GM19372 (cell line): ENCODE data around the gene ABCG1.

Source experiments
- ATAC-seq: cut with Tn5 transposase; IDR thresholded peaks from one replicate; pipeline ENCODE4 v1.9.1; 2021; ENCODE audit warnings: mild to moderate bottlenecking, low read depth, moderate library complexity; ENCODE audit not compliant: unreplicated experiment

ABCG1 gene

DNA sequence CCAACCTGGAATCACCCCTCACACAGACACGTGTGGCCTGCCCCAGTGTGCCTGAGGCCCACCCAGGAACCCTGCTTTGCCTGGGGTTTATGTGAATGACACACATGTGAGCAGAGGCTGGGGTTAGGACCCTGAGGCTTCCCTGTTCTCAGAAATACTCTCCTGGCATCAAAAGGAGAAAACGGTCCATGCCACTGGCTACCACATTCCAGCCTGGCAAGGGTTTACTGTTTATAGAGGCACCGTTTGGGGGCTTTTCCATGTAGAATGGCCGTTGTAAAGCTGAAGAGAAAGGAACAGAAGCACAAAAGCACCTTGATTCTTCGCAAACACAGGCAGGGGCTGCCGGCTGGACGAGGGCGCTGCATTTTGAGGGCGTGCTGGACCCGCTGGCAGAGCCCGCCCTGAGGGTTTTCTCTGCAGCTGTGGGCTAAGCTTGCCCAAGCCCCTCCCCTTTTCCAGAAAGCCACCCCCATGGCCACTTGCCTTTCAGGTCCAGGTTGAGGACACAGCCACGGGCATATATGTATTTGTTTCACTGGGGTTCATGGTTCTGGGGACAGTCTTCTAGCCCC, 83.2 kb downstream of the ABCG1 start:
- no peak for ATAC-seq

DNA sequence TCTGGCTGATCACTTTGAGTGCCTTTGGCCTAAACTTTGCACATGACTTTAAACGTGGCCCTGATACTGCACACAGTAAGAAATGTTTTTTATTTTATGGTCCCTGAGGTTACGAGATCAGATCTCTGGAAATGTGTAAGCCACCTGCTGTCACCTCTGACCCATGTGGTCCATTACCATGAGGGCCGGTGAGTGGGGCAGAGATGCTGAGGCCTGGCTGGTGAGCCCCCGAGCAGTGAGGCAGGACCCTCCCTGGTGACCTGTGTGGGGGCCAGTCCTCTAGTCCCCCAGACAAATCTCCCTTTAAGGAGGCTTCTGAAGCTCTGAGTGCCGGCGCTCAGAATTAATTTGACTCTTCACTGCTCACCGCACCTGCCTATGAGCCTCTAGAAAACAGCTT, 83.9 kb downstream of the ABCG1 start:
- ATAC-seq: no peak

- no peak for ATAC-seq
These were observed 84.5 kb downstream of the ABCG1 start for GRCh38 chr21:42303443-42303842.

DNA sequence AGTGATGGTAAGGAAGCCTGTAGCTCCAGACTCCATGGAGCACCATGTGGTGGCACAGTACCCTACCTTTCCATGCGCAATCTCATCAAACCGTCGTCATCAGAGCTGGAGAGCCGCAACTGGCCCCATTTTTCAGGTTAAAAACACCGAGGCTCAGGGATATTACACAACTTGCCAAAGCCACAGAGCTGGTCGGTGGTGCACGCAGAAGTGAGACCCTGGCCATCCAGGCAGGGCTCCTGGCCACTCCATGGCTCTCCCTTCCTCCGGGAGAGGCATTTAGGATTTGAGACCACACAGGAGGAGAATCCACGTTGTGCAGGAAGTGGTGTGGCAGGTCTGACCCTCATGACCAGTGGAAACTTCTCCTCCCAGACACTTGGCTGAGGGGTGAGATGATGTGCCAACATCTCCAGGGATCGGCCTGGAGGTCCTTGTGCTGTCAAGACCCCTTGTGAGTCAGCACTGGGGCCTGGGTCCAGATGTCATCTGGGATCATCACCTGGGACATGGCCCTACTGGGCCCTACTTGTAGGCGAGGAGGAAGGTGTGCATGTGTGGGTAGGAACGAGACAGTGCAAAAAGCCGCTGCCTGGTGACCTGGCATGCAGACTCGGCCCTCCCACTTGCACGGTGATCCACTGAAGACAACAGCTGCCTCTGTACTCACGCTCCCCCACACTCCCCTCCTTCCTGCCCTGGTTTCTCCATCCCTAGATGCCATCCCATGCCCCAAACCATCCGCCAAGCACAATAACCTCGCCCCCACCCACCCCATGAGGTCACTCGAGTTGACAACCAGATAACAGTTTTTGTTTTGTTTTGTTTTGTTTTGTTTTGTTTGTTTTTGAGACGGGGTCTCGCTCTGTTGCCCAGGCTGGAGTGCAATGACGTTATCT, 85.9 kb downstream of the ABCG1 start:
- no peak for ATAC-seq

GRCh38 chr21:42305707-42306147, 86.8 kb downstream of the ABCG1 start:
- ATAC-seq: no peak

DNA sequence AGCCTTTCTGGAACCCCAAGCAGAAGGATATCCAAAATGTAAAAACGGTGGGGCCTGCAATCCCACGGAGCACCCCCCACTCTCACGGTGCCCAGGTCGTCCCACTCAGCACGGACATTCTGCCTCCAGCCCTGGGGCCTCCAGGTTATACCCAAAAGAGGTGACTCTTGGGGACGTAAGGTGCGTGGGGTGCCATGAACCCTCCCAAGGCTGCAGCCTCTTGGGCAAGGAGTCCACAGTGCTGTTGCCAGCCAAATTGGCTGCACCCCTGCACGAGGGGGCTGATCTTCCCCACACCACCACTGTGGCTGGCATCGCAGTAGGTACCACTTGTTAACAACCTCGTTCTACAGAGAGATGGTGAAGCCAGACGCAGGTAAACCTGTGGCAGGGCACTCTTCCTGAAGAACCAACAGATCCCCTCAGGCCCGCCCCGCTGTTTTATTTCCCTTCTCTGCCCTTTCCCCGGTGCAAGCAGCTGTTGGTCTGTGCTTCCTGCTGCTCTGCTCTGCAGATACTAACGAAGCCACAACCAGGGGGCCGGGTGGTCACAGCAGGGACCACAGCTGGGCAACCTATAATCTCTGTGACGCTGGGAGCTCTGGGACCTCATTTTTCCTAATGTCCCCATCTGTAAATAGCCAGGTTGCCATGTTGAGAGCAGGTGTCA, 87.6 kb downstream of the ABCG1 start:
- ATAC-seq: no peak

DNA sequence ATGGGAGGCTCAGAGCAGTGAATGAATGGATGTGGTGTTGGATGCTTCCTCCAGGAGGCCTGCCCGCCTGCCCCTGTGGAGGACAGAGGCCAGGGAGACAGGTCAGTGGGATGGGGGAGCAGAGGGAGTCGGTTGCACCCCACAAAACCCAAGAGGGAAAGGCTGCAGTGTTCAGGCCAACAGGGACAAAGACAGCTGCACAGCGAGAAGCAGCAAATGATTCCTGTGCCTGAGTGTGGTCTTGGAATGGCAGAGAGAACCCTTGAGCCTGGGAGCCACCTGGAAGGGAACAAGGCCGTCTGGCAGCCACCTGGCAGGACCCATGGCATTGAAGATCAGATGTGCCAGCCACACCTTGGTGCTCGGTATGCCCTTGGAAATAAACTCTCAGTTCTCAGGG, 88.2 kb downstream of the ABCG1 start:
- ATAC-seq: no peak

DNA sequence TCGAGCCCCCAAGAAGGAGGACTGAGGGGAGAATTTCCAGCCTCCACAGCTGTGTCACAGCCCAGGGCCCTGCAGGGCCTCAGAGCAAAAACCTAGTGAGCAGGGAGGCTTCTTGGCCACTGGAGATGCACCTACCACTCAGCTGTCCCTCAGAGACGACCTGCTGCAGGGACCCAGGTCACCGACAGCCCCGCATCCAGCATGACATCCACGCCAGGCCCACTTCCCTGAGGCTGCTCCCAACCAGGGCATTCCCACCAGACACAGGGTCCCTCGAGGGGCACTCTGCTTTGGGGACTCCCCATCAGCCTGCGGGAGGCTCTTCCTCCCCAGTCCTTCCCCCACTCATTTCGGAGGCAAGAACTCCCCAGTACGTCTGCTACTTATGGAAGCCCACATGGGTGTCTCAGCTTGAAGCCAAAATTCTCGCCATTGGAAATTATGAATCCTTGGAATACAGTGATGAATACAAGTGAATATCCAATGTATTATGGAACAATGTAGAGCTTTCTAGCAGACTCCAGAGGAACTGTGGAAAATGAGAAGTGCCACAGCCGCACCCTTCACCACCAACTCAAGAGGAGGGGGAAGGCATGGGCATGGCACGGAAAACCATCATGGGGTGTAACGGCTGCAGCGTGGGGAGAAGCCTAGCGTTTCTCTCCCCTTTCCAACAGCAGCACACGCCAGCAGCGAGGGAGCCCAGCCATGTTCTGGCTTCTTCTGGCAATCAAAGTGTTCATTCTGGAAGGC, 89.4 kb downstream of the ABCG1 start:
- ATAC-seq: no peak

DNA sequence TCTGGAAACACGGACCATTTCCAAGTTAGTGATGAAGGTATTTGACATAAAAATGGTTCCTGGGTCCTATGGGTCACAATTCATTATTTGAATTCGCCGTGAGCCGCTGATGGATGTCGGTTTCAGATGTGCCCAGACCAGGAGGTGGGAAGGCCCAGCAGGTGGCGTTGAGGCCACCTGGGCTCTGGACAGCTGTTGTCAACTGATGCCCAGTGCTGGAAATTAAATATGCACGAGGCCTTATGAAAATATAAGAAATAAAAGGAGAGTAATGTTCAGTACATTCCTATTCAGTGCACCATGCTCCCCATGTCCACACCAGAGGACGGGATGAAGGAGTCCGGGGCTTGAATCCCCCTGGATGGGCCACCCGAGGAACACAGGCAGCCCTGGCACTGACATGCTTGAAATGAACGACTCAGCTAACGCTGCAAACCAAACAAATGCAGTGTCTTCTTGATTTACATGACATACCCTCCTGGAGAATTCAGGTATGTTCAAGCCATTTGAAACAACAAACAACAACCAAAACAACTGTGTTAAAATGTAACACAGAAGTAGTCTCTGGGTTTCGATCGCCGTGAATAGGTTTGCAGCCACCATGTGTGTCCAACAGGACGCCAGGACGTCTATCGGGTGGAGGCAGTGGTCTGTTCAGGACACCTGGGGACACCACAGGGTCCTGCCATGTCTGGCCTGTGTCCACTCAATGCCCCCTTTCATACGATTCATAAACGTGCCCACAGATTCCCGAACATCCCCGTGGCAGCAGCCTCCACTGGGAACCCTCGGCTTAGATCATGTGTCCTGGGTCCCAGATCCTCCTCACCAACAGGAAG, 90.2 kb downstream of the ABCG1 start:
- ATAC-seq: no peak

- ATAC-seq: no peak
These were observed 90.8 kb downstream of the ABCG1 start for GRCh38 chr21:42309753-42310213.

- ATAC-seq: no peak
These were observed 91.6 kb downstream of the ABCG1 start for GRCh38 chr21:42310411-42311001.

GRCh38 chr21:42311160-42311559, 92.2 kb downstream of the ABCG1 start:
- ATAC-seq: no peak

DNA sequence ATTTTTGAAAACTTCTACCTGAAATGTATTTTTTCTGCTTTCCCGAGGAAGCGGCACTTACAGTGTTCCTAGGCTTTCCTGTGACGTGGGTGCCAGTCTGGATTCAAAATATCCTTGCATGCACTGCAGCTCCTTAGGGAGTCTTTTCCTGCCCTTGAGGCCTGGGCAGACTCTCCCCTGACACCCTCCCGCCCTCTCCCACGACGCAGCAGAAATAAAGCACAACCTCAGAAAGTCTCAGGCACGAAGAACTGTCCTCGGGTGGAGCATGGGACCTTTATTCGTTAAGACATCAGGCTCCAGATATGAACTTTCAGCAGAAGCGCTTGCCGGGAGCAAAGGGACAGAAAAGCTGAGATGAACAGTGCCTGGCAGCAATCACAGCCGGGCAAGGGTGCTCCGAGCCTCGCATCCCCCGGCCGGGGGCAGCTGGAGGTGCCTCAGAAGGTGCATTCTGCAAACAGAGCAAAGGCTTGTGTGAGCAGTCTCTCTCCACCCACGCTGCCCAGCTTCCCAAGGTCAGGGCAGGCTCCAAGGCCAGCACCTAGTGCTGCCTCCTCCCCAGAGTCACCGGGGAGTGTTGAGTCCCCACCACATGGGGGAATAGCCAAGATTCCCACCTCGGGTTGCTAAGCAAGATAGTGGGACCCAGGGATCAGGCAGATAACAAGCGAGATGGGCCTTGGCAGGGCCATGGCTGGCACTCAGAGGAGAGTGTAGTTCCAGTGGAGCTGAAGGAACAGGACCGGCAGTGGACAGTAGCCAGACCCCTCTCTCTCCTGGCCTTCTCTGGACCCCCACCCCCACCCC, 93.1 kb downstream of the ABCG1 start:
- no peak for ATAC-seq

DNA sequence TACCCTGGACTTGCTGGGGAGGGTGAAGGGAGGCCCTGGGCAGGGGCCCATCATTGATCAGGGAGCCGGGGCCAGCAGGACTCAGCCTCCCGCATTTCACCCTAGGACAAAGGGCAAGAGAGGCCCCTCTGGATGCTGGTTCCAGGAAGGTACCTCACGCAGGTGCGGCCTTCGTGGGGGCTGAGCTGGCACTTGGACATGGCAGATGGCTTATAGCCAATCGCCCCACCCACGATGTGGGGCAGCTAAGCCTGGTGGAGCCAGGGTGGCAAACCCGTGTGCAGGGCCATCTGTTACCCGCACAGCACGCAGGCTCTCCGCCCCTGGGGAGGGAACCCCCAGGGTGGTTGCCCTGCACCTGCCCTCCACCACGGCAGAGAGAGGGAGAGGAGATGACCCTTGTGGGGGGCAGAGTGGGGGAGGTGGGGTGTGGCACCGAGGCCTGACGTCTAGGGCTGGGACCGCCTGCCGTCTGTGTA, 93.7 kb downstream of the ABCG1 start:
- ATAC-seq: no peak

- no peak for ATAC-seq
These were observed 94.6 kb downstream of the ABCG1 start for GRCh38 chr21:42313501-42313969.

DNA sequence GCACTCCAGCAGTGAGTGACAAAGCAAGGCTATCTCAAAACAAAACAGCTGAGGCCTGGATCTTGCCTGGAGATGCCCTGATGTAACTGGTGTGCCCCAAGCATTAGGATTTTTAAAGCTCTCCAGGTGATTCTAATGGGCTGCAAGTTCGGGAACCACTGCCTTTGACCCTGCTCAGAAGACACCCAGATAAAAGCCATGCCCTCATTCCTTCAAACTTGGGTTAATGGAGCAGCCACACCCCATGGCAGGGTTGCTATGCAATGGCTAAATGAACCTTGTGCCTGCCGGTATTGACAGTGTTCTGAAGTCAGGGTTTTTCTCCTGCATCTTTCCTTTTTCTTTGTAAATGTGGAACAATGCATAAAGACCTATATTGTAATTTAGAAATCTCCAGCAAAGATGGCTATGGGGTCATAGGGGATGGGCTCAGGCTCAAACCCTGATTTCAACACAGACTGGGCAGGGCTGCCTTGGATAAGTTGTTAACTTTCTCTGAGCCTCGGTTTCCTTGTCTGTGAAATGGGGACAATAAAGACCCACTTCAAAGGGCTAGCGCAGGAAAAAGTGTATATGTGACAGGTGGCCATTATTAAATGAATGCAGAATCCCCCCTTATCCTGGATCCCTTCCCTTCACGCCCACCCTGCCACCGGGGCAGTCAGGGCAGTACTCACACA, 95.8 kb downstream of the ABCG1 start:
- ATAC-seq: no peak

- ATAC-seq: no peak
These were observed 96.5 kb downstream of the ABCG1 start, which contains the start of gene TFF3 for GRCh38 chr21:42315296-42315891. TFF3 (minus strand) TSS chr21:42315409; CDS start chr21:42315374, 35 bp downstream.
